Right lobe of liver (tissue), 4 donors: ENCODE results near the gene ATRNL1.

Experiments
- POLR2A ChIP-seq: fragments of 450-650 bp; IDR thresholded peaks from one replicate; pipeline ENCODE4 v1.6.1; 2017; ENCODE audit warnings: antibody characterized with exemption, mild to moderate bottlenecking
- TF ChIP-seq, protein P1 (sequence below), 4 donors: fragments of 200-600 bp in 3 of 4; fragments of 450-650 bp in 1 of 4; IDR thresholded peaks; one replicate each; pipeline versions ENCODE4 v1.5.1 to v1.8.0; 2016 to 2022; ENCODE audit warnings: antibody characterized with exemption in 4 of 4, mild to moderate bottlenecking in 2 of 4
- donor health status: DM: no; HTN: no; CAD: no.
- donor health status: DM: no; HTN: no; CAD: no.
- donor health status: DM: no; HTN: yes; CAD: no.

DNA sequence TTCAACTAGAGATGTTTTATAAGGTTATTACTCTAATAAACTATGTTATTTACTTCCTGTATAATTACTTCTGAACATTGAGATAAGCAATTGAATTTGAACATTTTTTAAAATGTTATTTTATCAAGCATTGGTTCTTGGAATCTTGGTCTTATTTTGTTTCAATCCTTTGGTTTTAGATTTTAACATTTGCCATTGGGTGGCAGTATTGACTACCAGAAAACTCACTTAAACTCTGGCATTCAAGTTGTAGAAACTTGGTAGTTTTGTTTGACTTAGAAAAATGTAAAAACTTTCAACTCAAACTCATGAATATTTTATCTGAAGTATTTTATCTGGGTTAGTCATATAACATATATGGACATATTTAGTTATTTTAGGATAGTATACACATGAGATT, 48.1 kb downstream of the ATRNL1 start:
- TF ChIP-seq, protein P1, sequence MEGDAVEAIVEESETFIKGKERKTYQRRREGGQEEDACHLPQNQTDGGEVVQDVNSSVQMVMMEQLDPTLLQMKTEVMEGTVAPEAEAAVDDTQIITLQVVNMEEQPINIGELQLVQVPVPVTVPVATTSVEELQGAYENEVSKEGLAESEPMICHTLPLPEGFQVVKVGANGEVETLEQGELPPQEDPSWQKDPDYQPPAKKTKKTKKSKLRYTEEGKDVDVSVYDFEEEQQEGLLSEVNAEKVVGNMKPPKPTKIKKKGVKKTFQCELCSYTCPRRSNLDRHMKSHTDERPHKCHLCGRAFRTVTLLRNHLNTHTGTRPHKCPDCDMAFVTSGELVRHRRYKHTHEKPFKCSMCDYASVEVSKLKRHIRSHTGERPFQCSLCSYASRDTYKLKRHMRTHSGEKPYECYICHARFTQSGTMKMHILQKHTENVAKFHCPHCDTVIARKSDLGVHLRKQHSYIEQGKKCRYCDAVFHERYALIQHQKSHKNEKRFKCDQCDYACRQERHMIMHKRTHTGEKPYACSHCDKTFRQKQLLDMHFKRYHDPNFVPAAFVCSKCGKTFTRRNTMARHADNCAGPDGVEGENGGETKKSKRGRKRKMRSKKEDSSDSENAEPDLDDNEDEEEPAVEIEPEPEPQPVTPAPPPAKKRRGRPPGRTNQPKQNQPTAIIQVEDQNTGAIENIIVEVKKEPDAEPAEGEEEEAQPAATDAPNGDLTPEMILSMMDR (IDR thresholded peaks at IDR 0.05): peak in 3 of 4 donors; percentile 48 to 52 (median 51)
- no peak for TF ChIP-seq POLR2A
